ENCODE results near the gene SYK.

DNA sequence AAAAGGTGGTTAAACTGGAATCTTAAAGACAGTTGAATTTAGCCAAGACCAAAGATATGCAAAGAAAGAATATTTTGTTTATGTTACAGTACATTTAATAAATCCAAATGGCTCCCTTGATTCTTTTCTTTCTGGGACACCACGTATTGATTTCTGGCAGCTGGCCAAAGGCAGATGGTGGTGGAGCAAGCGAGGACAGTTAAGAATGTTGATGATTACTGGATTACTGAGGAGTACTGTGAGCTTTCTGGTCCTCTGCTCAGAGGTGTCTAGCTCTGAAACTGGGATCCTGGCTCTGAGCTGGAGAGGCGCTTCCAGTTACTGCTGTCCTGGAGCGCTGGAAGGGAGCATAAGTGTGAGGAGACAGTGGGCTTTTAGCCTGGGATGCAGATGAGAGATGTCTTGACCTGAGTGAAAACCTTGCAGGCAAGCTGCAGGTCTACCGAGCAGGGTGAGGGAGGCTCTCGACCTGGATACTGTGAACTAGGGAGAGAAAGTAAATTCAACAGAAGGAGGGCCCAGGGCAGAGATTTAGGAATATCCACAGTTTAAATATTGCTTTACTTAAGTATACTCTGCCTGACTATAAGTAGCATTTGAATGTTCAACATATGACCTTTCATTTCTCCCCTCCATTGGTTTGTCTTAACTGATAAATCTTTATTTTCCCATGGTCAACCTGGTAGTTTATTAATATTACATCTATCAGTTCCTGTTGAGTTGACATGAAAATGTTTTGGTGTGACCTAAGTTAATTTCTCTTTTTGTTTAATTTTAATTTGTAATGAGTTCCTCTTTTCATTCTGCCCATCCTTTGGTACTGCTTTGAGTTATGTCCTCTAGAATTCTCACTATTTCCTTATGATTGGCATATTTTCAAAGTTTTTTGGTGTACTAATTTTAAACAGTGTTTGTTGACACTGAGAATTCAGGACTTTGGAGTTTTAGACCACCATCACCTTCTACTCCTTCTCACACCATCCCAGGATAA is 3.7 kb downstream of the SYK start:
- TF ChIP-seq, protein P1, sequence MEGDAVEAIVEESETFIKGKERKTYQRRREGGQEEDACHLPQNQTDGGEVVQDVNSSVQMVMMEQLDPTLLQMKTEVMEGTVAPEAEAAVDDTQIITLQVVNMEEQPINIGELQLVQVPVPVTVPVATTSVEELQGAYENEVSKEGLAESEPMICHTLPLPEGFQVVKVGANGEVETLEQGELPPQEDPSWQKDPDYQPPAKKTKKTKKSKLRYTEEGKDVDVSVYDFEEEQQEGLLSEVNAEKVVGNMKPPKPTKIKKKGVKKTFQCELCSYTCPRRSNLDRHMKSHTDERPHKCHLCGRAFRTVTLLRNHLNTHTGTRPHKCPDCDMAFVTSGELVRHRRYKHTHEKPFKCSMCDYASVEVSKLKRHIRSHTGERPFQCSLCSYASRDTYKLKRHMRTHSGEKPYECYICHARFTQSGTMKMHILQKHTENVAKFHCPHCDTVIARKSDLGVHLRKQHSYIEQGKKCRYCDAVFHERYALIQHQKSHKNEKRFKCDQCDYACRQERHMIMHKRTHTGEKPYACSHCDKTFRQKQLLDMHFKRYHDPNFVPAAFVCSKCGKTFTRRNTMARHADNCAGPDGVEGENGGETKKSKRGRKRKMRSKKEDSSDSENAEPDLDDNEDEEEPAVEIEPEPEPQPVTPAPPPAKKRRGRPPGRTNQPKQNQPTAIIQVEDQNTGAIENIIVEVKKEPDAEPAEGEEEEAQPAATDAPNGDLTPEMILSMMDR (IDR thresholded peaks at IDR 0.05), result no peak
- no peak for TF ChIP-seq POLR2A (IDR thresholded peaks at IDR 0.05)
